ENCODE data around the gene ELAVL4. TPM values are rescaled to one million over a fixed set of nuclear protein-coding genes. Genes with fewer than 3 reads are reported as not detected.
A peak's percentile ranks its signal among the peaks of the same experiment; 100 is the strongest.

ELAVL4 gene
- polyA plus RNA-seq, 1 donor = 25.1 TPM

DNA sequence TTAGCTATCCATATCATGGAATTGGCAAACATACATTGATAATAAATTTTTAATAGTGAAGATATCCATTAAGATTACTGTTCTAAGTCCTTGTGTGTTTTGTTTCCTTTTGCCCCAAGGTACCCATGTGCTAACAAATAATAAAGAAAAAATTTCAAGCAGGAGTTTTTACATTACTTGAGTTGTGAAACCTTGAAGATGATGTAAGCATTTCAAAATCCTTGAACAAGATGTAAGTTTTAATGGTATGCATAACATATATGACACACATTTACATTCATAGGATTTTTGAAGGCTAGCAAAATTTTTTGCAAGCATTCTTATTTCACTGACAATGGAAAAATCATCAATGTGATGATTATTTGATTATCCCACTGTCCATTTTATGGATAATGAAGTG lies 10.9 kb upstream of the ELAVL4 start:
- Histone ChIP-seq H3K4me3 (ENCODE audit: low read length) (no peak overlapping the region), H3K27me3 (ENCODE audit: control insufficient read depth, insufficient read depth, low read length) (no peaks in the 10 kb centered on the region), H3K4me1 (ENCODE audit: control insufficient read depth, insufficient read depth, low read length) (no peaks in the 10 kb centered on the region), H3K36me3 (ENCODE audit: control insufficient read depth, insufficient read depth, low read length) (no peaks in the 10 kb centered on the region), H3K9me3 (ENCODE audit: control insufficient read depth, low read depth, low read length) (no peaks in the 10 kb centered on the region), H3K27ac (ENCODE audit: low read length) (no peak overlapping the region)
- DNase-seq = no peak

GRCh38 chr1:50098591-50099021 lies 10.1 kb upstream of the ELAVL4 start:
- H3K36me3 ChIP-seq (ENCODE audit: control insufficient read depth, insufficient read depth, low read length) = no peaks in the 10 kb centered on the region
- no peak overlapping the region for H3K4me3 ChIP-seq (ENCODE audit: low read length)
- no peak overlapping the region for H3K27ac ChIP-seq (ENCODE audit: low read length)
- no peaks in the 10 kb centered on the region for H3K27me3 ChIP-seq (ENCODE audit: control insufficient read depth, insufficient read depth, low read length)
- H3K9me3 ChIP-seq (ENCODE audit: control insufficient read depth, low read depth, low read length) = no peaks in the 10 kb centered on the region
- no peaks in the 10 kb centered on the region for H3K4me1 ChIP-seq (ENCODE audit: control insufficient read depth, insufficient read depth, low read length)
- DNase-seq = no peak
- no CpG with 5 or more reads among the region's 2 CpGs for WGBS (ENCODE audit: insufficient coverage, low lambda C conversion rate)

- no peak for DNase-seq
- Histone ChIP-seq H3K4me3 (ENCODE audit: low read length) (no peak overlapping the region), H3K27me3 (ENCODE audit: control insufficient read depth, insufficient read depth, low read length) (no peaks in the 10 kb centered on the region), H3K4me1 (ENCODE audit: control insufficient read depth, insufficient read depth, low read length) (no peaks in the 10 kb centered on the region), H3K27ac (ENCODE audit: low read length) (no peak overlapping the region), H3K9me3 (ENCODE audit: control insufficient read depth, low read depth, low read length) (no peaks in the 10 kb centered on the region), H3K36me3 (ENCODE audit: control insufficient read depth, insufficient read depth, low read length) (no peaks in the 10 kb centered on the region)
- no CpG with 5 or more reads among the region's 1 CpG for WGBS (ENCODE audit: insufficient coverage, low lambda C conversion rate)
Observed at GRCh38 chr1:50099654-50100053, 9.1 kb upstream of the ELAVL4 start.

DNA sequence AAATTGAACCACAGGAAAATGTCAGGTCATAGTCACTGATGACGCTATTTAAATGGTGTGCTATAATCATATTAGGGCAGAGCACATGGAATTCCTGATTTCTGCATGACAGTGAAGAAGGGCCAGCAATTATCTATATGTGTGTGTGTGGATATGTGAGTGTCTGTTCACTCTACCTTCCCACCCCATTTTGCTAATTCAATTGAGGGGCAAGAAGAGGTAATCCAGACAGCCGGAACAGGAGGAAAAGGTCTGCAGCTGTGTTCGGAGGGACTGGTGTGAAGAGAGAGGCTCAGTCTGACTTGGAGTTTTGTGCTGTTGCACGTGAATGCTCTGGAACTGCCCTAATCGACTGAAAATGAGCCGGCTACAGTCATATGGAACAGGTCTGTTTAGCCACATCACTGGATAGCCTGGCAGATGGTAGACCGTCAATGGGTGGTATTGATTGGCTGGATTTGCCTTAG lies 5.1 kb upstream of the ELAVL4 start:
- whole genome bisulfite sequencing (ENCODE audit: insufficient coverage, low lambda C conversion rate) = no CpG with 5 or more reads among the region's 7 CpGs
- no peak overlapping the region for H3K27ac ChIP-seq (ENCODE audit: low read length)
- peaks cover 3% of the 10 kb centered on the region for H3K27me3 ChIP-seq (ENCODE audit: control insufficient read depth, insufficient read depth, low read length)
- H3K36me3 ChIP-seq (ENCODE audit: control insufficient read depth, insufficient read depth, low read length) = no peaks in the 10 kb centered on the region
- no peaks in the 10 kb centered on the region for H3K4me1 ChIP-seq (ENCODE audit: control insufficient read depth, insufficient read depth, low read length)
- no peaks in the 10 kb centered on the region for H3K9me3 ChIP-seq (ENCODE audit: control insufficient read depth, low read depth, low read length)
- DNase-seq = peak in 1 of 2 donors; percentile 9
- H3K4me3 ChIP-seq (ENCODE audit: low read length) = no peak overlapping the region

DNA sequence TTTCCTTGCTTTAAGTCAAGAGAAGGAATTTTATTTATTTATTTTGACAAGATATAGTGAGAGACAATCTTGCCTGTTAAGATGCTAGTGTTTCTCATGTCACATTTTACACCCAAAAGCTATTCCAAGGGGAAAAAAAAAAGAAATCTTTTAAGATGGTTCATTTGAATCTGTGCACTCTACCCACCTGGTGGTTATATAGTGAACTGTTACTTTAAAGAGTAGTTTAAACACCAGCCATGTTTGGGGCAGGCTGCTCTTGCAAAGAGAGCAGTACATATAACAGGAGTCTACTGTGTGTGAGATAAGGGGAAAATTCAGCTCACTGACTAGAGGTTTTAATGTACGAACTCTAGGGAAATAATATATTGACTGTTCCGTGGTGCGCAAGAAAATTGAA lies 3.3 kb upstream of the ELAVL4 start:
- H3K27ac ChIP-seq (ENCODE audit: low read length) = peak overlapping the region; percentile 33
- H3K4me1 ChIP-seq (ENCODE audit: control insufficient read depth, insufficient read depth, low read length) = no peaks in the 10 kb centered on the region
- H3K36me3 ChIP-seq (ENCODE audit: control insufficient read depth, insufficient read depth, low read length) = no peaks in the 10 kb centered on the region
- WGBS (ENCODE audit: insufficient coverage, low lambda C conversion rate) = 87% methylated on average over 3 of the region's 3 CpGs
- DNase-seq = no peak
- no peaks in the 10 kb centered on the region for H3K9me3 ChIP-seq (ENCODE audit: control insufficient read depth, low read depth, low read length)
- H3K27me3 ChIP-seq (ENCODE audit: control insufficient read depth, insufficient read depth, low read length) = peaks cover 15% of the 10 kb centered on the region
- H3K4me3 ChIP-seq (ENCODE audit: low read length) = no peak overlapping the region

- no peak for DNase-seq
- H3K9me3 ChIP-seq (ENCODE audit: control insufficient read depth, low read depth, low read length) = no peaks in the 10 kb centered on the region
- WGBS (ENCODE audit: insufficient coverage, low lambda C conversion rate) = 89% methylated on average over 3 of the region's 12 CpGs
- H3K4me3 ChIP-seq (ENCODE audit: low read length) = no peak overlapping the region
- peak overlapping the region; percentile 33 for H3K27ac ChIP-seq (ENCODE audit: low read length)
- H3K36me3 ChIP-seq (ENCODE audit: control insufficient read depth, insufficient read depth, low read length) = no peaks in the 10 kb centered on the region
- peaks cover 23% of the 10 kb centered on the region for H3K27me3 ChIP-seq (ENCODE audit: control insufficient read depth, insufficient read depth, low read length)
- no peaks in the 10 kb centered on the region for H3K4me1 ChIP-seq (ENCODE audit: control insufficient read depth, insufficient read depth, low read length)
Observed at GRCh38 chr1:50106095-50106761, 2.5 kb upstream of the ELAVL4 start.

DNA sequence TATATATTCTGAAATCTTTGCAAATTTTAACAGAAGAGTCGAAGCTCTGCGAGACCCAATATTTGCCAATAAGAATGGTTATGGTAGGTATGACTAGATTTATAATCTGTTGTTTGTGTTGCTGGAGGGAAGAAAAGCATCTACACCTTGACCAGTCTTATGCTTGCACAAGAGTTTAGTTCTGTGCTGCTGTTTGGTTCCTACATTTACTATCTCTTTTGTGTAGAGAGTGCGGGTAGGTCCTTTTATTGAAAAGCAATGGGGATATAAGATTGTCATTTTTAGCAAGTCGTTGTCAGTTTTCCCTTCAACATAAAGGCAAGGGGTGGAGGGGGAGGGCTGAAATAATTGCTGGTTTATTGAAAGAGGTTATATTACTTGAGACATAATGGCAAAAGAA lies 396 bp downstream of the ELAVL4 start:
- peak overlapping the region; percentile 10 for H3K4me3 ChIP-seq (ENCODE audit: low read length)

GRCh38 chr1:50109647-50110075 lies 941 bp downstream of the ELAVL4 start:
- H3K27me3 ChIP-seq (ENCODE audit: control insufficient read depth, insufficient read depth, low read length) = peaks cover 26% of the 10 kb centered on the region
- peak overlapping the region; percentile 27 for H3K4me3 ChIP-seq (ENCODE audit: low read length)
- no CpG with 5 or more reads among the region's 8 CpGs for WGBS (ENCODE audit: insufficient coverage, low lambda C conversion rate)
- DNase-seq = peak; percentile 16 to 34
- no peaks in the 10 kb centered on the region for H3K9me3 ChIP-seq (ENCODE audit: control insufficient read depth, low read depth, low read length)
- H3K4me1 ChIP-seq (ENCODE audit: control insufficient read depth, insufficient read depth, low read length) = no peaks in the 10 kb centered on the region
- H3K27ac ChIP-seq (ENCODE audit: low read length) = peak overlapping the region; percentile 62
- no peaks in the 10 kb centered on the region for H3K36me3 ChIP-seq (ENCODE audit: control insufficient read depth, insufficient read depth, low read length)

More for the DNA sequence above, 396 bp downstream of the ELAVL4 start:
- WGBS (ENCODE audit: insufficient coverage, low lambda C conversion rate) = 60% methylated on average over 2 of the region's 4 CpGs
- peak overlapping the region; percentile 62 for H3K27ac ChIP-seq (ENCODE audit: low read length)
- no peak for DNase-seq
- H3K27me3 ChIP-seq (ENCODE audit: control insufficient read depth, insufficient read depth, low read length) = peaks cover 26% of the 10 kb centered on the region
- no peaks in the 10 kb centered on the region for H3K9me3 ChIP-seq (ENCODE audit: control insufficient read depth, low read depth, low read length)
- H3K36me3 ChIP-seq (ENCODE audit: control insufficient read depth, insufficient read depth, low read length) = no peaks in the 10 kb centered on the region
- H3K4me1 ChIP-seq (ENCODE audit: control insufficient read depth, insufficient read depth, low read length) = no peaks in the 10 kb centered on the region

GRCh38 chr1:50110151-50110550 lies 1.4 kb downstream of the ELAVL4 start:
- DNase-seq = peak in 1 of 2 donors; percentile 8
- 0% methylated on average over 1 of the region's 9 CpGs for WGBS (ENCODE audit: insufficient coverage, low lambda C conversion rate)
- H3K27ac ChIP-seq (ENCODE audit: low read length) = peak overlapping the region; percentile 62
- peak overlapping the region; percentile 27 for H3K4me3 ChIP-seq (ENCODE audit: low read length)
- no peaks in the 10 kb centered on the region for H3K4me1 ChIP-seq (ENCODE audit: control insufficient read depth, insufficient read depth, low read length)
- H3K9me3 ChIP-seq (ENCODE audit: control insufficient read depth, low read depth, low read length) = no peaks in the 10 kb centered on the region
- no peaks in the 10 kb centered on the region for H3K36me3 ChIP-seq (ENCODE audit: control insufficient read depth, insufficient read depth, low read length)
- H3K27me3 ChIP-seq (ENCODE audit: control insufficient read depth, insufficient read depth, low read length) = peaks cover 26% of the 10 kb centered on the region

- peak in 1 of 2 donors; percentile 24 for DNase-seq
- Histone ChIP-seq H3K4me3 (ENCODE audit: low read length) (peak overlapping the region; percentile 27), H3K9me3 (ENCODE audit: control insufficient read depth, low read depth, low read length) (no peaks in the 10 kb centered on the region), H3K27ac (ENCODE audit: low read length) (peak overlapping the region; percentile 62), H3K4me1 (ENCODE audit: control insufficient read depth, insufficient read depth, low read length) (no peaks in the 10 kb centered on the region), H3K27me3 (ENCODE audit: control insufficient read depth, insufficient read depth, low read length) (peaks cover 26% of the 10 kb centered on the region), H3K36me3 (ENCODE audit: control insufficient read depth, insufficient read depth, low read length) (no peaks in the 10 kb centered on the region)
- WGBS (ENCODE audit: insufficient coverage, low lambda C conversion rate) = 5% methylated on average over 5 of the region's 7 CpGs
Observed at GRCh38 chr1:50110656-50111055, 1.9 kb downstream of the ELAVL4 start.

- Histone ChIP-seq H3K36me3 (ENCODE audit: control insufficient read depth, insufficient read depth, low read length) (no peaks in the 10 kb centered on the region), H3K9me3 (ENCODE audit: control insufficient read depth, low read depth, low read length) (no peaks in the 10 kb centered on the region), H3K27ac (ENCODE audit: low read length) (no peak overlapping the region), H3K27me3 (ENCODE audit: control insufficient read depth, insufficient read depth, low read length) (peaks cover 26% of the 10 kb centered on the region), H3K4me1 (ENCODE audit: control insufficient read depth, insufficient read depth, low read length) (no peaks in the 10 kb centered on the region), H3K4me3 (ENCODE audit: low read length) (peak overlapping the region; percentile 4)
- DNase-seq = no peak
- 92% methylated on average over 2 of the region's 3 CpGs for WGBS (ENCODE audit: insufficient coverage, low lambda C conversion rate)
Observed at GRCh38 chr1:50111503-50111902, 2.8 kb downstream of the ELAVL4 start.

Measured in large intestine (tissue), 3 donors.